KMS-11 (cell line): ENCODE data around the gene ZBTB39.

Experiments
- H2AFZ ChIP-seq: fragments of 200-600 bp; sonication (generic); 2 replicates; pipeline ENCODE4 v1.6.1; 2016; ENCODE audit warnings: antibody characterized with exemption, mixed run types, low read depth
- H3K27ac ChIP-seq: fragments of 200-600 bp; sonication (generic); 2 replicates; pipeline ENCODE4 v1.6.1; 2016; ENCODE audit warnings: mild to moderate bottlenecking, mixed run types
- H3K27me3 ChIP-seq: fragments of 200-600 bp; sonication (generic); 2 replicates; pipeline ENCODE4 v1.6.1; 2017; ENCODE audit warnings: mild to moderate bottlenecking, low read depth, mixed run types, moderate library complexity; ENCODE audit not compliant: insufficient read depth
- H3K36me3 ChIP-seq: fragments of 200-600 bp; sonication (generic); 2 replicates; pipeline ENCODE4 v1.6.1; 2017; ENCODE audit warnings: mild to moderate bottlenecking, mixed run types; ENCODE audit not compliant: insufficient read depth
- H3K4me1 ChIP-seq: fragments of 200-600 bp; sonication (generic); 2 replicates; pipeline ENCODE4 v1.6.1; 2016; ENCODE audit warnings: mild to moderate bottlenecking, low read depth, mixed run types; ENCODE audit not compliant: poor library complexity, severe bottlenecking
- H3K4me2 ChIP-seq: fragments of 200-600 bp; sonication (generic); 2 replicates; pipeline ENCODE4 v1.7.0; 2016; ENCODE audit warnings: mild to moderate bottlenecking, mixed run types
- H3K4me3 ChIP-seq: fragments of 200-600 bp; sonication (generic); IDR thresholded peaks from 2 replicates; pipeline ENCODE4 v1.6.1; 2017; ENCODE audit warnings: low read depth, low read length, mixed read lengths; ENCODE audit not compliant: insufficient read depth
- H3K79me2 ChIP-seq: fragments of 200-600 bp; sonication (generic); 2 replicates; pipeline ENCODE4 v1.6.1; 2016; ENCODE audit warnings: low read depth, mixed run types; ENCODE audit not compliant: insufficient read depth
- H3K9ac ChIP-seq: fragments of 200-600 bp; sonication (generic); 2 replicates; pipeline ENCODE4 v1.6.1; 2016; ENCODE audit warnings: mild to moderate bottlenecking, mixed run types
- H4K20me1 ChIP-seq: fragments of 200-600 bp; sonication (generic); 2 replicates; pipeline ENCODE4 v1.6.1; 2016; ENCODE audit warnings: mild to moderate bottlenecking, mixed run types; ENCODE audit not compliant: insufficient read depth
- CTCF ChIP-seq: fragments of 200-600 bp; sonication (generic); conservative IDR thresholded peaks from 2 replicates; pipeline ENCODE4 v1.6.1; 2017; ENCODE audit warnings: low read depth, mild to moderate bottlenecking, antibody characterized with exemption, low read length, moderate library complexity, mixed read lengths

The ZBTB39 gene

GRCh38 chr12:57001448-57001906 is 4.9 kb downstream of the ZBTB39 start:
- H4K20me1 ChIP-seq, result 0 out of 2 replicates have a peak, but pooled peaks cover 4% of the 10 kb centered on the region
- TF ChIP-seq CTCF, result peak; percentile 100
- no peak overlapping the region for H3K27ac ChIP-seq

GRCh38 chr12:57000393-57000792 is 6.0 kb downstream of the ZBTB39 start:
- Histone ChIP-seq H3K4me1 (peaks cover 38% of the 10 kb centered on the region), H3K4me3 (no peak overlapping the region), H3K27ac (no peak overlapping the region), H3K9ac (no peak overlapping the region), H3K79me2 (peaks cover 44% of the 10 kb centered on the region), H3K36me3 (no peaks in the 10 kb centered on the region; the same call in 1 of the 2 replicates), H3K27me3 (no peaks in the 10 kb centered on the region), H2AFZ (no peak overlapping the region), H3K4me2 (no peak overlapping the region), H4K20me1 (0 out of 2 replicates have a peak, but pooled peaks cover 4% of the 10 kb centered on the region)
- TF ChIP-seq CTCF, result no peak

More at GRCh38 chr12:57001448-57001906, 4.9 kb downstream of the ZBTB39 start:
- no peak overlapping the region for H3K9ac ChIP-seq
- H3K4me2 ChIP-seq, result no peak overlapping the region
- no peak overlapping the region for H2AFZ ChIP-seq
- H3K4me3 ChIP-seq, result no peak overlapping the region
- H3K36me3 ChIP-seq, result no peaks in the 10 kb centered on the region; the same call in 1 of the 2 replicates
- peaks cover 50% of the 10 kb centered on the region for H3K79me2 ChIP-seq
- peaks cover 42% of the 10 kb centered on the region for H3K4me1 ChIP-seq
- H3K27me3 ChIP-seq, result no peaks in the 10 kb centered on the region

- Histone ChIP-seq H3K4me2 (peak overlapping the region; percentile 56; the same call in 1 of the 2 replicates), H3K4me1 (peaks cover 31% of the 10 kb centered on the region), H3K9ac (no peak overlapping the region), H3K36me3 (no peaks in the 10 kb centered on the region; the same call in 1 of the 2 replicates), H2AFZ (no peak overlapping the region), H3K27ac (peak overlapping the region; percentile 34; the same call in 1 of the 2 replicates), H3K79me2 (peaks cover 35% of the 10 kb centered on the region; the same call in 1 of the 2 replicates), H4K20me1 (0 out of 2 replicates have a peak, but pooled peaks cover 4% of the 10 kb centered on the region), H3K4me3 (no peak overlapping the region), H3K27me3 (no peaks in the 10 kb centered on the region)
- TF ChIP-seq CTCF, result no peak
Observed at GRCh38 chr12:56999456-56999855, 6.9 kb downstream of the ZBTB39 start.

- no peak overlapping the region for H3K9ac ChIP-seq
- no peaks in the 10 kb centered on the region; the same call in 1 of the 2 replicates for H3K36me3 ChIP-seq
- 0 out of 2 replicates have a peak, but pooled peaks cover 4% of the 10 kb centered on the region for H4K20me1 ChIP-seq
- H3K4me1 ChIP-seq, result peaks cover 31% of the 10 kb centered on the region
- H3K27ac ChIP-seq, result peak overlapping the region; percentile 34; the same call in 1 of the 2 replicates
- no peak overlapping the region for H2AFZ ChIP-seq
- peak overlapping the region; percentile 56 for H3K4me2 ChIP-seq
- H3K79me2 ChIP-seq, result peaks cover 30% of the 10 kb centered on the region; the same call in 1 of the 2 replicates
- H3K27me3 ChIP-seq, result no peaks in the 10 kb centered on the region
- TF ChIP-seq CTCF, result no peak
- no peak overlapping the region for H3K4me3 ChIP-seq
Observed at GRCh38 chr12:56998981-56999380, 7.4 kb downstream of the ZBTB39 start.
